ENCODE data around the gene RBKS.

GRCh38 chr2:27889774-27890145 is 427 bp downstream of the RBKS start:
- no peak for TF ChIP-seq POLR2A (IDR thresholded peaks at IDR 0.05)
- no peak for TF ChIP-seq CTCF (IDR thresholded peaks at IDR 0.05)

Data from Peyer's patch (tissue), 4 donors.